MM.1S (cell line): ENCODE results near the gene NAGLU.

ENCODE experiments used
- CTCF ChIP-seq: fragments of 300-600 bp; sonication (generic); IDR thresholded peaks from 2 replicates; pipeline ENCODE4 v1.5.1; 2016; ENCODE audit warnings: antibody characterized with exemption, low read length, mixed read lengths
- EZH2 ChIP-seq: fragments of 300-600 bp; sonication (generic); optimal IDR thresholded peaks from 2 replicates; pipeline ENCODE3; 2017; ENCODE audit warnings: low read depth, mild to moderate bottlenecking, antibody characterized with exemption, low read length, mixed read lengths
- EZH2phosphoT487 ChIP-seq: fragments of 300-600 bp; sonication (generic); IDR thresholded peaks from 2 replicates; pipeline ENCODE4 v1.6.1; 2018; ENCODE audit warnings: antibody characterized with exemption, low read length

GRCh38 chr17:42518046-42518754, 17.8 kb upstream of the NAGLU start:
- TF ChIP-seq CTCF (no peak), EZH2 (no peak), EZH2phosphoT487 (no peak)
